Neural progenitor cell (in vitro differentiated cells): Measurements from ENCODE around the gene SLC5A6. TPM values are rescaled to one million over a fixed set of nuclear protein-coding genes. Genes with fewer than 3 reads are reported as not detected.

Experiments used
- DNase-seq: peaks from one replicate; pipeline ENCODE4 v3.0.0-alpha.2; 2016; ENCODE audit warnings: low spot score
- H2AFZ ChIP-seq: fragments of 200-600 bp; sonication (generic); replicated peaks from 2 replicates; pipeline ENCODE4 v1.6.1; 2016; ENCODE audit warnings: antibody characterized with exemption
- H3F3A ChIP-seq: fragments of 200-600 bp; sonication (generic); 2 replicates; pipeline ENCODE4 v1.6.1; 2016; ENCODE audit warnings: antibody characterized with exemption, low read depth
- H3K27ac ChIP-seq: fragments of 200-600 bp; sonication (generic); 2 replicates; pipeline ENCODE4 v1.5.1; 2016; ENCODE audit warnings: mild to moderate bottlenecking
- H3K27me3 ChIP-seq: fragments of 200-600 bp; sonication (generic); 2 replicates; pipeline ENCODE4 v1.6.1; 2016; ENCODE audit warnings: mild to moderate bottlenecking, moderate library complexity
- H3K36me3 ChIP-seq: fragments of 200-600 bp; sonication (generic); 2 replicates; pipeline ENCODE4 v1.5.1; 2016
- H3K4me1 ChIP-seq: fragments of 200-600 bp; sonication (generic); 2 replicates; pipeline ENCODE4 v1.6.1; 2016; ENCODE audit warnings: mixed run types
- H3K4me2 ChIP-seq: fragments of 200-600 bp; sonication (generic); 2 replicates; pipeline ENCODE4 v1.6.1; 2016
- H3K4me3 ChIP-seq: fragments of 200-600 bp; sonication (generic); 2 replicates; pipeline ENCODE4 v1.5.1; 2016
- H3K79me2 ChIP-seq: fragments of 200-600 bp; sonication (generic); 2 replicates; pipeline ENCODE4 v1.6.1; 2016; ENCODE audit warnings: low read depth
- H3K9ac ChIP-seq: fragments of 200-600 bp; sonication (generic); 2 replicates; pipeline ENCODE4 v1.6.1; 2016
- H3K9me3 ChIP-seq: fragments of 200-600 bp; sonication (generic); 2 replicates; pipeline ENCODE4 v1.5.1; 2016; ENCODE audit warnings: low read depth
- H4K20me1 ChIP-seq: fragments of 200-600 bp; sonication (generic); 2 replicates; pipeline ENCODE4 v1.6.1; 2016; ENCODE audit warnings: low read depth
- H3K27ac Mint-ChIP-seq: 3 replicates; pipeline ENCODE4 v1.8.0; 2021; ENCODE audit warnings: mixed read lengths
- H3K27me3 Mint-ChIP-seq: 2 replicates; pipeline ENCODE4 v1.8.0; 2022; ENCODE audit warnings: low read depth, mild to moderate bottlenecking, inconsistent platforms, moderate library complexity, mixed read lengths; ENCODE audit not compliant: insufficient read depth
- H3K36me3 Mint-ChIP-seq: 3 replicates; pipeline ENCODE4 v1.8.0; 2021; ENCODE audit warnings: mixed read lengths
- H3K4me1 Mint-ChIP-seq: 3 replicates; pipeline ENCODE4 v1.8.0; 2021; ENCODE audit warnings: mixed read lengths
- H3K4me3 Mint-ChIP-seq: 3 replicates; pipeline ENCODE4 v1.8.0; 2021; ENCODE audit warnings: mild to moderate bottlenecking, moderate library complexity, mixed read lengths
- H3K9me3 Mint-ChIP-seq: 3 replicates; pipeline ENCODE4 v1.8.0; 2020; ENCODE audit warnings: mixed read lengths
- CTCF ChIP-seq: fragments of 200-600 bp; sonication (generic); IDR thresholded peaks from 2 replicates; pipeline ENCODE4 v1.5.1; 2017; ENCODE audit warnings: antibody characterized with exemption, mild to moderate bottlenecking
- EZH2 ChIP-seq: fragments of 200-600 bp; sonication (generic); IDR thresholded peaks from 2 replicates; pipeline ENCODE4 v1.6.1; 2017; ENCODE audit warnings: antibody characterized with exemption, mild to moderate bottlenecking, moderate library complexity
- EZH2phosphoT487 ChIP-seq: fragments of 200-600 bp; sonication (generic); IDR thresholded peaks from 2 replicates; pipeline ENCODE4 v1.6.1; 2017; ENCODE audit warnings: antibody characterized with exemption
- total RNA-seq: library from RNA; depleted of rRNA; stranded (reverse); fragments of >200 nt; gene quantifications from 2 replicates; pipeline ENCODE4 v1.2.3, GENCODE V29; 2015; ENCODE audit warnings: low replicate concordance

Gene SLC5A6
- total RNA-seq, 1 donor from 2014 or later = 42.8 TPM

GRCh38 chr2:27256855-27257454, 44.9 kb upstream of the SLC5A6 start:
- H3K79me2 ChIP-seq = no peaks in the 10 kb centered on the region
- peaks cover 14% of the 10 kb centered on the region for H3K4me1 Mint-ChIP-seq
- no peaks in the 10 kb centered on the region for H3K9me3 ChIP-seq

GRCh38 chr2:27255660-27256059, 43.6 kb upstream of the SLC5A6 start:
- Histone ChIP-seq H3K9me3 (no peaks in the 10 kb centered on the region), H3K4me2 (no peak overlapping the region), H3K9ac (no peak overlapping the region), H3K4me3 (no peak overlapping the region), H3K36me3 (no peaks in the 10 kb centered on the region), H3K79me2 (no peaks in the 10 kb centered on the region), H4K20me1 (no peaks in the 10 kb centered on the region), H3K27me3 (peaks cover 27% of the 10 kb centered on the region), H3K4me1 (peaks cover 3% of the 10 kb centered on the region), H3K27ac (no peak overlapping the region), H3F3A (peaks cover 10% of the 10 kb centered on the region), H2AFZ (no peak overlapping the region)
- Mint-ChIP-seq H3K36me3 (no peaks in the 10 kb centered on the region), H3K4me1 (peaks cover 10% of the 10 kb centered on the region), H3K9me3 (no peaks in the 10 kb centered on the region), H3K27me3 (peaks cover 38% of the 10 kb centered on the region), H3K4me3 (no peak overlapping the region), H3K27ac (no peak overlapping the region)
- TF ChIP-seq EZH2 (no peak), EZH2phosphoT487 (no peak), CTCF (no peak)
- no peak for DNase-seq

More at GRCh38 chr2:27256855-27257454, 44.9 kb upstream of the SLC5A6 start:
- Mint-ChIP-seq H3K27ac (peak overlapping the region; percentile 7), H3K9me3 (peaks cover 2% of the 10 kb centered on the region), H3K4me3 (no peak overlapping the region), H3K27me3 (peaks cover 44% of the 10 kb centered on the region), H3K36me3 (no peaks in the 10 kb centered on the region)
- no peaks in the 10 kb centered on the region for H3K36me3 ChIP-seq
- H3K4me2 ChIP-seq = no peak overlapping the region
- TF ChIP-seq CTCF (no peak), EZH2 (no peak), EZH2phosphoT487 (no peak)
- H3F3A ChIP-seq = peaks cover 2% of the 10 kb centered on the region
- no peak overlapping the region for H2AFZ ChIP-seq
- H3K27me3 ChIP-seq = peaks cover 27% of the 10 kb centered on the region
- DNase-seq = no peak
- H3K27ac ChIP-seq = no peak overlapping the region
- H4K20me1 ChIP-seq = no peaks in the 10 kb centered on the region
- no peak overlapping the region for H3K4me3 ChIP-seq
- no peak overlapping the region for H3K9ac ChIP-seq
- H3K4me1 ChIP-seq = no peaks in the 10 kb centered on the region

GRCh38 chr2:27255187-27255586, 43.1 kb upstream of the SLC5A6 start:
- H3K9me3 ChIP-seq = no peaks in the 10 kb centered on the region
- H3K4me1 ChIP-seq = peaks cover 7% of the 10 kb centered on the region
- H3K27ac Mint-ChIP-seq = no peak overlapping the region
- H3K27me3 ChIP-seq = peaks cover 27% of the 10 kb centered on the region
- peaks cover 10% of the 10 kb centered on the region for H3F3A ChIP-seq
- H3K9me3 Mint-ChIP-seq = no peaks in the 10 kb centered on the region
- TF ChIP-seq CTCF (no peak), EZH2phosphoT487 (no peak), EZH2 (no peak)
- no peak overlapping the region for H3K9ac ChIP-seq
- H3K4me3 ChIP-seq = no peak overlapping the region
- H3K4me1 Mint-ChIP-seq = peaks cover 13% of the 10 kb centered on the region
- no peak for DNase-seq
- no peaks in the 10 kb centered on the region for H3K36me3 ChIP-seq
- no peaks in the 10 kb centered on the region for H3K79me2 ChIP-seq
- no peak overlapping the region for H2AFZ ChIP-seq
- no peaks in the 10 kb centered on the region for H3K36me3 Mint-ChIP-seq
- H3K4me3 Mint-ChIP-seq = no peak overlapping the region
- H3K27me3 Mint-ChIP-seq = peaks cover 35% of the 10 kb centered on the region
- H4K20me1 ChIP-seq = no peaks in the 10 kb centered on the region
- no peak overlapping the region for H3K4me2 ChIP-seq
- H3K27ac ChIP-seq = no peak overlapping the region
